ENCODE data around the gene MICOS13.

Gene MICOS13

DNA sequence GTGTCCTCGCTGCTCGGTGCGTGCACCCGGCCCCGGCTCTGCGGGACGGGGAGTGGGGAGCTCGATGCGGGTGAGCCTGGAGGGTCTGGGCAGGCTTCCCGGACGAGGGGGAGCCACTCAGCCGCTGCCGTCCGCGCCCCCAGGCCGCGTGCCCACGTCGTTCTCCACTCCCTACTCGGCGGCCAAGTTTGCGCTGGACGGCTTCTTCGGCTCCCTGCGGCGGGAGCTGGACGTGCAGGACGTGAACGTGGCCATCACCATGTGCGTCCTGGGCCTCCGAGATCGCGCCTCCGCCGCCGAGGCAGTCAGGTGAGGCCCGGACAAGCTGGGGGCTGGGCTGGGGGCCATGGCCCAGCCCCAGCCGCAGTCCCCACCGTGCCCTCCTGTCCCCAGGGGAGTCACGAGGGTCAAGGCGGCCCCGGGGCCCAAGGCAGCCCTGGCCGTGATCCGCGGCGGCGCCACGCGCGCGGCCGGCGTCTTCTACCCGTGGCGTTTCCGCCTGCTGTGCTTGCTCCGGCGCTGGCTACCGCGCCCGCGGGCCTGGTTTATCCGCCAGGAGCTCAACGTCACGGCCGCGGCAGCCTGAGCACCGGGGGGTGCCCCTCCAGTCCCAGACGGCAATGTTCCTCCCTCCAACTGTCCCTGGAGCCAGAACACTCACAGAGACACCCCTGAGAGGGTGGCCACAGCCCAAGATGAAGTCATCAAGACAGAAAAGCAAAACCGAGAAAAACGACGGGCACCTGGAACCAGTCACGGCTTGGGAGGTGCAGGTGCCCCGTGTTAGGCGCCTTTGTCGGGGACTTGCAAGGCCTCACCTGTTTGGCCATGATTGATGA lies 7.3 kb upstream of the MICOS13 start:
- DNase-seq, result no peak

DNA sequence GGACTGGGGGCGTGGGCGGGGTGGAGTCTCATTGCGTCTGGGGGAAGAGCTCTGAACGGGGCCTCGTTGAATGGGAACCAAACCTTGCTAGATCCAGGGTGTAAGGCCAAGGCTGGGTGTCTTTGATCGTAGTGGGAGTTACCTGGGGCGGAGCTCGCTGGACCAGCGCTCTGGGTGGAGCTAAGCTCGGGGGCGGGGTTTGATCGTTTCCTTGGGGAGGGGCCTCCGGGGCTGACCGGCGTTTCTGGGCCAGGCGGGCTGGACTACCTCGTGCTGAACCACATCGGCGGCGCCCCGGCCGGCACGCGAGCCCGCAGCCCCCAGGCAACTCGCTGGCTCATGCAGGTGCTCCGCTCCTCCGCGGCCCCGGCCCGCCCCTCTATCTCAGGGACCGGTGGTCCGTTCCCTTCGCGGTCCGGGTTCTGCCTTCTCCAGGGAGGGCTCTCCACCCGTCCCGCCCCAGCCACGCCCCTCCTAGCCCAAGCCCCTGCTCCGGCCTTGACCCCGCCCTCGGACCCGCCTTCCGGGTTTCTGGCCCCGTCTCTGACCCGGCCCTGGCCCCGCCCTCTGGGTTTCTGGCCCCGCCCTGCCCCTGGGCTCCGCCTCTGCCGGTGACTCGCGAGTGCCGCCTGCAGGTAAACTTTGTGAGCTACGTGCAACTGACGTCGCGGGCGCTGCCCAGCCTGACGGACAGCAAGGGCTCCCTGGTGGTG lies 6.5 kb upstream of the MICOS13 start:
- DNase-seq, result peak; percentile 92 to 93

DNA sequence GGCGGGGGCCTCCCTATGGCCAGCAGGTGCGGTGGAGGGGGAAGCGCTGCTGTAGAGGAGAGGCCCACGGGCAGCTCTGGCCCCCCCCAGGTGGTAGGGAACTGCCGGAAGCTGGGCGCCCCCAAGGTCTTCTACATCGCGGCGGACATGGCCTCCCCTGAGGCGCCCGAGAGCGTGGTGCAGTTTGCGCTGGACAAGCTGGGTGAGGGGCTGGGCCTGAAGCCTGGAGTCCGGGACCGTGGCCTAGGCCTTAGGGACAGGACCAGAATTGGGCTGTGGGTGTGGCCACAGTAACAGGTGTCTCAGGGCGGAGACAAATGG lies 6.0 kb upstream of the MICOS13 start:
- no peak for DNase-seq

DNA sequence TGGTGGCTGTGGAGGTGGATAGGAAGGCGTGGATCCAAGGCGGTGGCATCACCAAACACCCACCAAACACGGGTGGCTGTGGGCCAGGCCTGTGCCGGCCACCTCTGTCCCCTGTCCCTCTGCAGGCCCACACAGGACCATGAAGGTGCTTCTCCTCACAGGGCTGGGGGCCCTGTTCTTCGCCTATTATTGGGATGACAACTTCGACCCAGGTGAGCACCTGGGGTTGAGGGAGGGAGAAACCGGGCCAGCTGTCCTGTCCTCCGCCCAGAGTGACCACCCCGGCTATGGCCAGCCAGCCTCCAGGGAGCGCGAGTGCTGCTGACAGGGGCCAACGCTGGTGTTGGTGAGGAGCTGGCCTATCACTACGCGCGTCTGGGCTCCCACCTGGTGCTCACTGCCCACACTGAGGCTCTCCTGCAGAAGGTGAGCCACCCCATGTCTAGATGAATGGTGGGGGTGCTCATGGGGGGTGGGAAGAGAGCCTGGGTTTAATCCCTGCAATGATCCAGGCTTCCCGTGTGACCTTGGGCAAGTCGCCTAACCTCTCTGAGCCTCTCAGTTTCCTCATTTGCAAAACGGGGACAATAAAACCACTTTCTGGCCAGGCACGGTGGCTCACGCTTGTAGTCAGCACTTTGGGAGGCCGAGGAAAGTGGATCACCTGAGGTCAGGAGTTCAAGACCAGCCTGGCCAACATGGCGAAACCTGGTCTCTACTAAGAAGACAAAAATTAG lies 4.5 kb upstream of the MICOS13 start:
- DNase-seq, result no peak

DNA sequence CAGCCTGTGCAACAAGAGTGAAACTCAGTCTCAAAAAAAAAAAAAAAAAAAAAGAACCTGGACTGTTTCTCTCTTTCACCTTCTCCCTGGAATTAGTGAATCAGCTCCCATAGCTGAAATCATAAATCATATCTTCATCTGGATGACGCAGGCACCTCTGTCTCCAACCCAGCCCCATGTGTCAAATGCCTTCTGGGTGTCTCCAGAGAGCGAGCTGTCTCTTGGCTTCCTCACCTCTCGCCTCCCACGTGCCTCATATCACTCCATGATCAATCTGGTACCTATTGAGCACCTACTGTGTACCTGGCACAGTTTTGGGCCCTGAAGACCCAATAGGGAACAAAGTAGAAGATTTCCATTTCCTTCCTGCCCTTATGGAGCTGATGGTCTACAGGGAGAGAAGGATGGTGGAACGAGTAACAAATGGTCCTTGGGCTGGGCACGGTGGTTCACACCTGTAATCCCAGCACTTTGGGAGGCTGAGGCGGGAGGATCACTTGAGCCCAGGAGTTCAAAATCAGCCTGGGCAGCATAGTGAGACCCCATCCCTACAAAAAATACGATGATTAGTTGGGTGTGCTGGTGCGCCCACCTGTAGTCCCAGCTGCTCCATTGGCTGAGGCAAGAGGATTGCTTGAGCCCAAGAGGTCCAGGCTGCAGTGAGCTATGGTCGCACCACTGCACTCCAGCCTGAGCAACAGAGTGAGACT lies 3.0 kb upstream of the MICOS13 start:
- no peak for DNase-seq

DNA sequence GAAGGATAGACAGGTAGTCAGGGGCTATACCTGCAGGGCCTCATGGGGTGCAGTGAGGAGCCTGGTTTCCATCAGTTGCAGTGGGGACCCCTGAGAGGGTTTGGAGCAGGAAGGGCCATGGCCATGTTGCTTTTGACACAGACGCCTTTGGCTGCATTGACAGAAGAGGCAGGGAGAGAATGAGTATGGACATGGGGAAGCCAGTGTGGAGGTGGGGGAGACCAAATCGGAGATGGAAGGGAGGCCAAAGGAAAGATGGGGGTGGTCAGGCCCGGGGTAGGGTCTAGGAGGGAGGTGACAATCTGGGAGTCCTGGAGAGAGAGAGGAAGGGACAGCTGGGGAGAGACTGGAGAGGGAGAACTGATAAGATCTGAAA lies 1.8 kb upstream of the MICOS13 start:
- DNase-seq, result no peak

DNA sequence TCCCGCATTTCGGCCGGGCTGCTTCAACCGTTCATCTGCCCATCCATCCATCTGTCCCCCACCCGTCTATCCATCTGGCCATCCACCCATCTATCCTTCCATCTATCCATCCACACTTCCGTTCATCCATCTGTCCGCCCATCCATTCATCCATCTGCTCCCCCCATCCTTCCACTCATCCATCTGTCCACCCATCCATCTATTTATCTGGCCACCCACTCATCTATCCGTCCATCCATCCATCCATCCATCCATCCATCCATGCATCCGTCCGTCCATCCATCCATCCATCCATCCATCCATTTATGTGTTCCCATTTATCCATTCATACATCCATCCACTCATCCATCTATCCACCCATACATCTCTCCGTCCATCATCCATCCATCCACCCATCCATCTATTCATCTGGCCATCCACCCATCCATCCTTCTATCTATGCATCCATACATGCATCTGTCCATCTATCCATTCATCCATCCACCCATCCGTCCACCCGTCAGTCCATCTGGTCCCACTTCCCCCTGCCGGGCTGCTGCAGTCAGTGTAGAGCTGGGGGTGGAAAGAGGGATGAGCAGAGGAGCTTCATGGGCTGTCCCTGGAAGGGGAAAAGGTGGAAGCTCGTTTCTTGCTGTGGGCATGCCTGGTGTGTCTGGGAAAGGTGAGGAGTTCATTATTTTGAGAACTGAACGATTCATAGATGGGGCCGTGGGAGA lies 1.2 kb upstream of the MICOS13 start:
- no peak for DNase-seq

DNA sequence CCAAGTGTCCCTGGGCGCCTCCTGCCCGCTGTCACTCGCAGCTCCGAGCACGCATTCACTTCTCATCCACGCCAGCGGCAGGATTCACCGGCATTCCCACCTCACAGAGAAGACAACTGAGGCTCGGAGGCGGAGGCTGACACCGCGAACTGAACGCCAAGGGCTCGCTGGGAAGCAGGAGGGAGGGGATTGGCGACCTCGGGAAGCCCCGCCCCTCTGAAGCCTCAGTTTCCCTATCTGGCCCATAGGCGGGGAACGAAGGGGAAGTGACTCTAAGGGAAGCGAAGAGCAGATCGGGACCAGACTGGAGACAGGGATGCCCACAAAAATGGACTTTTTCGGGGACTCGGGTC lies 256 bp downstream of the MICOS13 start:
- DNase-seq, result peak in 1 of 2 experiments; percentile 54

DNA sequence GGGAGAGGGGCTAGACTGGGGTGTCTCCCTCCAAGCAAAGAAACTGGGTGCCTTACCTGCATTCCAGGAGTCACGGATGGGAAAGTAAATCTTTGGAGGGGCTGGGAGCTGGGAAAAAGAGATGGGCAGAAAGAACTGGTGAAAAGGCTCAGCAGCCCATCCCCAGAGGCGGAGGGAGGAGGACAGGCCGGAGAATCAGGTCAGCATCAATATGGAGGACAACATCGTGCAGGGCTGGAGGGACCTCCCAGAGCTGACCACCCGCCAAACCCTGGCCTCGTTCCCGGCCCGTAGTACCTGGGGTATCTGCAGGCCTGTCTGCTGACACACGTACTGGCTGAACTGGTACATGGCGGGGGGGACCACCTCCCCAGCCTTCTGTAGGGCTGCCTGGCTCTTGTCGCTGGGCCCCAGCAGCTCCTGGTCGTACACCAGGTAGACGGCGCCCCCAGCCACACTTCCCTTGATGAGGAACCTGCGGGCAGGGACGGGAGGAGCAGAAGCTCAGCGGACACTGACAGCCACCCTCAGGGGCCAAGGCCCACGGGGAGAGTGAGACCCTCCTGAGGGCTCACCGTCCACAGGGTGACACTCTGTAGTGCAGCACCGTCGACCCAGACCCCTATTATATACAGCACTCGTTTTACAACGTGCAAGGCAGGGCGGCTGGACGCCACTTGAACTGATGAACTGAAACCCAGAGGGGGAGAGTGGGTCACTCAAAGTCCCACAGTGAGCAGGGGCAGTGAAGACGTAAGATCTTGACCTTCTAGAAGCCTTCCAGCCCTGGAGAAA lies 830 bp downstream of the MICOS13 start:
- DNase-seq, result no peak

DNA sequence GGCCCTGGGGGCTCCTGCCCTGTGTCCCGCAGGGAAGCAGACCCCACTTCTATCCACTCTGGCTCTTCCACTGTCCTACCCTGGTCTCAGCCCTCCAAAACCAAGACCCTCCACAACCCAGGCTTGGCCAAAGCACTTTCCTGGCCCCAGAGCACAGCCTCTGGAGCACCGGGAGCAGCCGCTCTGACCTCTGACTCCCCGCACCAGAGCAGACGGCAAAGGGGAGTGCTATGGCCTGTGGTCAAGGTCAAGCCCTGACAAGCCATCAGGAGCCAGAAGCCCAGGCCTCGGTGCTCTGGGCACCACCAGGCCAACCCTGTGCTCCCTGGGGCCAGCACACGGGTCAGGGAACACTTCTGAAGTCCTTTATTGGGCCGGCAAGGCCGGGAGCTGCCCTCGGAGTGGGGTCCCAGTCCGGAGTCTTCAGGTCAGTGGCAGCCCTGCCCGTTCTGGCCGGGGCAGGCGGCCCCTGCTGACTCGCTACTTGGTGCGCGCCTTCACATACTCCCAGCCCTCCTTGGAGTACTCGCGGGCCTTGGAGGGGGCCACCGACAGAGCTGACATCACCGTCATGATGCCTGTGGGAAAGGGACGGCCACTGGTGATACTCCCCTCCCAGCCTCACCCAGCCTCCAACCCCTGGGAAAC lies 2.1 kb downstream of the MICOS13 start:
- no peak for DNase-seq

DNA sequence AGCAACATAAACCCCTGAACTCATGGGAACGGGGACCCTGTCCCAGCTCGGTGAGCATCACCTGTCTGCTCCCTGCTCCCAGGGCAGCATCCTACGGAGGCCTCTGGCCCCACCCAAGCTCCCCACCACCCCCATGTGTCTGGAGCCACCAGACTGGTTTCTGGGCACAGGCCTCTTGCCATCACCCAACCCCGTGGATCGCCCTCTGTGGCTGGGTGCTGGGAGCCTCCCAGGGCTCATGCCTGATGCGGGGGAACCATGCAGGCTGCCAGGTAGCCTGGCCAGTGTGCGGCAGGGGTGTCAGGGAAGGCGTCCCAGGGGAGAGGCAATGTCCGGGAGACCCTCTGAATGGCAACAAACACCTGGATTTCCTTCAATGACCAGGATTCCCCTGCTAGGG lies 2.7 kb downstream of the MICOS13 start:
- no peak for DNase-seq

DNA sequence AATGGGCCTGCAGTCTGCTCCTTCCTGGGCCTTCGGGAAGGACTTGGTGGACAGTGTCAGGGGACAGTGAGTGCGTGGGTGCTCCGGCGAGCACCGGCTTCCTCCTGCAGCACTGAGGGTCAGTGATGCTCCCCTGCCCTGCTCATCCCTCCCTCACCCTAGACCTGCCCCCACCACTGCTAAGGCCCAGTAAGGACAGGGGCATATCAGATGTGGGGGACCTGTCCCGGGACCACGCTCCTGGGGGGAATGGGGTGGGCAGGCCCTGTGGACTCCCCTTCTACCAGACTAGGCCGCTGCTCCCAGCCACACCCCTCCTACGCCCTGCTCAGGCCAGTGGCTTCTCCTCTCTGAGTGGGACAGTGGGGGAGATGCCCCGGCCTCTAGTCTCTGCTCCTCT lies 3.2 kb downstream of the MICOS13 start:
- DNase-seq, result no peak

DNA sequence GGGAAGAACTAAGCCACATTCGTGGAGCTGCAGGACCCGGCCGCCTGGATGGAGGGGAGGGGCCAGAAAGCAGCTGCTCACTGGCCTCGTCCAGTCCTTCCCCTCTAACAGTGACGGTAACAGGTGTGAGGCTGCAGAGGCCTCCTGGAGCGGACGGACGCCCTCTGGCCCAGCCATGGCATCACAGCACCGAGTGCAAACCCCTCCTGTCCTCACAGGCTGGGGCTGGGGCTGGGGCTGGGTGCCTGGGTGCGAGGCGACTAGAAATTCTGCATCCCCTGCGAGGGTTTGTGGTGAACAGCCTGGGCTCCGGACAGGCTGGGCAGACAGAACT lies 3.6 kb downstream of the MICOS13 start:
- peak; percentile 42 to 67 for DNase-seq

DNA sequence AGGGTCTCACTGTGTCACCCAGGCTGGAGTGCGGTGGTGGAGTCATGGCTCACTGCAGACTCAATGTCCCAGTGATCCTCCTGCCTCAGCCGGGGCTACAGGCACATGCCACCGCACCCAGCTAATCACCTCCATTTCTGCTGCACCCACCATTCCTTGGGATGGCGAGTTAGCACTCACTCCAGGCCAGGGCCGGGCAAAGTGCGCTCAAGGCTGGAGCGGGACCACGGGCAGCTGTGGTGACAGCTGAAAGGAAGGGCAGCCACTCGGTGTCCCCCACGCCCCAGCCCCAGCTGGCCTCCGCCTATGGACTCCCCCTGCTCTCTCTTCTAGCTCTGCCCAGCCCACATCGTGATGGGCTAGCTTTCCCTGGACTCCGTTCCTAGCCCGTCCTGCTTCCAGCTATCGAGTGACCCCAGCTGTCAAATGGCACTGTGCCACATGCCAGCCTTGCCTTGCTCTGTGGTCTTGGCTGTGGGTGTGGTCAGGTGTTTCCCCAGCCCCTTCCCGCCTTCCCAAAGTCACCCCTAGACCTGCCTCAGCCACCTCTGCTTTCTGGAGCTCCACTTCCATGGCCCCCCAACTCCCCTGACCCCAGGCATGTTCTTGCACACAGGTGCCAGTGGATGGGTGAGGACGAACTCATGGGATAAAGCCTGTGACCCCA lies 4.1 kb downstream of the MICOS13 start:
- DNase-seq, result no peak

DNA sequence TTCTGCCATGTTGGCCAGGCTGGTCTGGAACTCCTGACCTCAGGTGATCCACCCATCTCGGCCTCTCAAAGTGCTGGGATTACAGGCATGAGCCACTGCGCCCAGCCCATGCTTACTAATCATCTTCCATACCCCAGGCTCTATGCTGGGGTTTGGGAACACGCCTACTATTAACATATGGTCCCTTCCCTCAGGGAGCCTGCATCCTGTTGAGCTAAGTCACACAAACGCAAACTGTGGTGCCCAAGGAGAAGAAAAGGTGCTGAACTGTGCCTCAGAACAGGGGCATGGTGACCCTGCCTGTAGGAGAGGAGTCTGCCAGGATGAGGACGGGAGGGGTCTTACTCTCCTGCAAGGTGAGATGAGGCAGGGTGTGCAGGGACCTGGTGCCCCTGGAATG lies 5.6 kb downstream of the MICOS13 start:
- no peak for DNase-seq

DNA sequence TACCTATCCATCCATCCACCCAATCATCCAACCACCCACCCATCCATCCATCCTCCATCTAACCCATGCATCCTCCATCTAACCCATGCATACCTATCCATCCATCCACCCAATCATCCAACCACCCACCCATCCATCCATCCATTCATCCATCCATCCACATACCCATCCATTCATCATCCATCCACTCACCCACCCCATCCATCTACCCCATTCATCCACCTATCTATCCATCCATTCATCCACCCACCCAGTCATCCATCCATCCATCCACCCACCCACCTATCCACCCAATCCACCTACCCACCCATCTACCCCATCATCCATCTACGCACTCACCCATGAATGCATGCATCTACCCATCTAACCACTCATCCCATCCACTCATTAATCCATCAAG lies 6.6 kb downstream of the MICOS13 start:
- DNase-seq, result no peak

DNA sequence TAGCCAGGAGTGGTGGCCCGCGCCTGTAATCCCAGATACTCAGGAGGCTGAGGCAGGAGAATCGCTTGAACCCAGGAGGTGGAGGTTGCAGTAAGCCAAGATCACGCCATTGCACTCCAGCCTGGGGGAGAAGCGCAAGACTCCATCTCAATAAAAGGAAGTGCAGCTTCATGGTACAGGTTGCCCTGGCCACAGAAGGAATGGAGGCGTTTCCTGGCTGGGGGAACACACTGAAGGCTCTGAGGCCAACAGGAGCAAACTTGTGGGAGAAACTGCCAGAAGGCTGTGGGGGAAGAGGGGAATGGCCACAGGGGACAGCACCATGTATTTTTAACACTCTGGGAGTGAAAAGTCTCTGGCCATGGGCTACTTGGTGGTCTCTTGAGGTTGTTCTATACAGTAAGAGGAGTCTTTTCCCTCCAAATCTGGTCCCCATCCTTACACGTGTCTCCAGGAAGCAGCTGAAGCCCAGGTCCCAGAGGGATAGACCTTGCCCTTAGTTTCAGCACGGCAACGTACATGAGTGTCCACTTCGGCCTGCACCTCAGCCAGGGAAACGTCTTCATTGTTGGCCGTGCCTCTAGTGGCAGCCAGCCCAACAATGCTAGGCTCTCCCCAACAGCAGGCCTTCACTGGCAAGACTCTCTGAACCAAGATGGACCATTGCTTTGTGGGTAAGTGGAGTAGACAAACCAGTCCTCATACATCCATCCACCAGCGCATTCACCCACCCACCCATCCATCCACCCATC lies 7.4 kb downstream of the MICOS13 start:
- DNase-seq, result no peak

DNA sequence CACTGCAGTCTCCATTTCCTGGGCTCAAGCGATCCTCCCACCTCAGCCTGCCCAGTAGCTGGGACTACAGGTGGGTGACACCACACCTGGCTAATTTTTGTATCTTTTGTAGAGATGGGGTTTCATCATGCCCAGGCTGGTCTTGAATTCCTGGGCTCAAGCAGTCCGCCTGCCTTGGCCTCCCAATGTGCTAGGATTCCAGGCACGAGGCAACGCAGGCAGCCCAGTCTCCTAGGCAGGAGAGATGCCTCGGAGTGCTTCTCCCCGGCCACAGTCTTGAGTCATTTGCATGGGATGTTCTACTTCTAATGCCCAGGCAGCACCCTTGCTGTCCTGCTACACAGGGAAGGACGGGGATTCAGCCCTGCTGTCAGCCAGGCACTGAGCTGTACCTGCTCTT lies 8.7 kb downstream of the MICOS13 start:
- DNase-seq, result no peak

DNA sequence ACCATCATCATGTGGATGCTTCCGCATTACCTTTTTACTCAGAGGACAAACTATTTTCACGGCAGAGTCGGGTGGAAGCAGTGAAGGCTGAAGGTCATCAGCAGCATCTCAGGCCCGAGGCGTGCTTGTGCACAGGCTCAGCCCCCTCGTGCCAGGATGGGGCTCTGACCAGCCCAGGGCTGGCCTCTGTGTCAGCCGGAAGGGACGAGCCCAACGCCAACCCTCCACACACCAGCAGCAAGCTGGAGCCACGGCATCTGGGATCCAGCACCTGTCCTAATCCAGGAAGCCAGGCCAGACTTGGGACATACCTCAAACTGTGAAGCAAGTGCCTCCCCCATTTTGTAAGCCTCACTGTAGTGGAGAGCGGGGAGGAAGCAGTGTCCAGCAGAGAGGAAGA lies 11.1 kb downstream of the MICOS13 start:
- DNase-seq, result no peak

DNA sequence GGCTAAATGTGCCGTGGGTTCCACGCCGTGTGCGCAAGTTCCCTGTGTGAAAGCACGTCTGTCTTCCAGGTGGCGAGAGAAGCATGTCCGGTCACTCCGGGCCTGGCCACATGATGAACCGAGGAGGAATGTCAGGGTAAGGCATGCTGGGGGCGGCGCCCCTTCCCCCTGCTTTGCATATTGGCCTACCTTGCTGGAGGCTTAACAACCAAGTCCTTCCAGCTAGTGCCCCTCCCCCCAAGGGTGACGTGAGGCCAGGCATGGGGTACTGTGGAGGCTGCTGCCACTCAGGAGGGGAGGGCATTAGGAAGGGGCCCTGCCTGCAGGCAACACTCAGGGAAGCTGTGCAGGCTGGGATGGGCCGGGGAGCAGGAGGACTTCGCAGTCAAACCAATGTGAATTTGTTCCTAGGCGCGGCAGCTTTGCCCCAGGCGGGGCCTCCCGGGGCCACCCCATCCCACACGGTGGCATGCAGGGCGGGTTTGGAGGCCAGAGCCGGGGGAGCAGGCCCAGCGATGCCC lies 12.5 kb downstream of the MICOS13 start:
- no peak for DNase-seq

All from SHP77 (cell line).